ENCODE data around the gene TYSND1.

Gene TYSND1

DNA sequence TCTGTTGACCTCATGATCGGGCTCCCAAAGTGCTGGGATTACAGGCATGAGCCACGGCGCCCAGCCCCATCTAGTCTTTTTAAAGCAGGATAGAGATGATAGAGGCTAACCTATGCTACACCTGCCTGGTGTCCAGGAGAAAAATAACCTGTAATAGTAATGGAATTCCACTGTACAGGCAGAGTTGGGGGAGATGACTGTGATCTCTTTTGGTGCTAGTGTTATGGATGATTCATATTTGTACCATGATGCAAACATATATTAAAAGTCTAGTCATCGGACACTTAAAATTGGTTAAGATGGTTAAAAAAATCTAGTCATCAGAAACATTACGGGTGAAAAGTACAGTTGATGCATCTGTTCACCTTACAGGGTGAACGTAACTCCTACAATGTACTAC lies 29.9 kb upstream of the TYSND1 start:
- TF ChIP-seq FOXP2 (optimal IDR thresholded peaks at IDR 0.05; ENCODE audit: borderline replicate concordance, extremely low read depth, extremely low read length, insufficient read depth) (no peak), POLR2AphosphoS5 (IDR thresholded peaks at IDR 0.05; ENCODE audit: low read depth, low read length) (no peak), SIN3A (IDR thresholded peaks at IDR 0.05; ENCODE audit: borderline replicate concordance, insufficient read depth, low read length) (no peak), TAF1 (IDR thresholded peaks at IDR 0.05; ENCODE audit: borderline replicate concordance, insufficient read depth, low read length) (no peak)
- TF ChIP-seq, protein P1, sequence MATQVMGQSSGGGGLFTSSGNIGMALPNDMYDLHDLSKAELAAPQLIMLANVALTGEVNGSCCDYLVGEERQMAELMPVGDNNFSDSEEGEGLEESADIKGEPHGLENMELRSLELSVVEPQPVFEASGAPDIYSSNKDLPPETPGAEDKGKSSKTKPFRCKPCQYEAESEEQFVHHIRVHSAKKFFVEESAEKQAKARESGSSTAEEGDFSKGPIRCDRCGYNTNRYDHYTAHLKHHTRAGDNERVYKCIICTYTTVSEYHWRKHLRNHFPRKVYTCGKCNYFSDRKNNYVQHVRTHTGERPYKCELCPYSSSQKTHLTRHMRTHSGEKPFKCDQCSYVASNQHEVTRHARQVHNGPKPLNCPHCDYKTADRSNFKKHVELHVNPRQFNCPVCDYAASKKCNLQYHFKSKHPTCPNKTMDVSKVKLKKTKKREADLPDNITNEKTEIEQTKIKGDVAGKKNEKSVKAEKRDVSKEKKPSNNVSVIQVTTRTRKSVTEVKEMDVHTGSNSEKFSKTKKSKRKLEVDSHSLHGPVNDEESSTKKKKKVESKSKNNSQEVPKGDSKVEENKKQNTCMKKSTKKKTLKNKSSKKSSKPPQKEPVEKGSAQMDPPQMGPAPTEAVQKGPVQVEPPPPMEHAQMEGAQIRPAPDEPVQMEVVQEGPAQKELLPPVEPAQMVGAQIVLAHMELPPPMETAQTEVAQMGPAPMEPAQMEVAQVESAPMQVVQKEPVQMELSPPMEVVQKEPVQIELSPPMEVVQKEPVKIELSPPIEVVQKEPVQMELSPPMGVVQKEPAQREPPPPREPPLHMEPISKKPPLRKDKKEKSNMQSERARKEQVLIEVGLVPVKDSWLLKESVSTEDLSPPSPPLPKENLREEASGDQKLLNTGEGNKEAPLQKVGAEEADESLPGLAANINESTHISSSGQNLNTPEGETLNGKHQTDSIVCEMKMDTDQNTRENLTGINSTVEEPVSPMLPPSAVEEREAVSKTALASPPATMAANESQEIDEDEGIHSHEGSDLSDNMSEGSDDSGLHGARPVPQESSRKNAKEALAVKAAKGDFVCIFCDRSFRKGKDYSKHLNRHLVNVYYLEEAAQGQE (IDR thresholded peaks at IDR 0.05; ENCODE audit: insufficient read depth in 1 of 2, low read depth in 2 of 2, low read length in 2 of 2) = no peak

DNA sequence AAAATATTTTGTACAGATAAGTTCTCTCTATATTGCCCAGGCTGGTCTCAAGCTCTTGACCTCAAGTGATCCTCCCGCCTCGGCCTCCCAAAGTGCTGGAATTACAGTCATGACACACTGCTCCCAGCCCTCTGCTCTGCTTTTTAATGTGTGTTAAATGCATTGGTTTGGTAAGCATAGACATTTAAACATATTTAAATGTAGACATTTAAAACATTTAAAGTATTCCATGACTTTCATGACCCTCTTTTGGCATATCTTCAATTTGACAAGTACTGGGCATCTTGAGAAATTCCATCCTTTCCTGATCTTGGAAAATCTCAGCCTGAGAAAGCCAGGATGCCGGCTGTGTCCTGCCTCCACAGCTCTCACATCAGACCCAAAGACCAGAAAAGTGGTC lies 29.0 kb upstream of the TYSND1 start:
- TF ChIP-seq POLR2AphosphoS5 (IDR thresholded peaks at IDR 0.05; ENCODE audit: low read depth, low read length) (no peak), SIN3A (IDR thresholded peaks at IDR 0.05; ENCODE audit: borderline replicate concordance, insufficient read depth, low read length) (no peak)

DNA sequence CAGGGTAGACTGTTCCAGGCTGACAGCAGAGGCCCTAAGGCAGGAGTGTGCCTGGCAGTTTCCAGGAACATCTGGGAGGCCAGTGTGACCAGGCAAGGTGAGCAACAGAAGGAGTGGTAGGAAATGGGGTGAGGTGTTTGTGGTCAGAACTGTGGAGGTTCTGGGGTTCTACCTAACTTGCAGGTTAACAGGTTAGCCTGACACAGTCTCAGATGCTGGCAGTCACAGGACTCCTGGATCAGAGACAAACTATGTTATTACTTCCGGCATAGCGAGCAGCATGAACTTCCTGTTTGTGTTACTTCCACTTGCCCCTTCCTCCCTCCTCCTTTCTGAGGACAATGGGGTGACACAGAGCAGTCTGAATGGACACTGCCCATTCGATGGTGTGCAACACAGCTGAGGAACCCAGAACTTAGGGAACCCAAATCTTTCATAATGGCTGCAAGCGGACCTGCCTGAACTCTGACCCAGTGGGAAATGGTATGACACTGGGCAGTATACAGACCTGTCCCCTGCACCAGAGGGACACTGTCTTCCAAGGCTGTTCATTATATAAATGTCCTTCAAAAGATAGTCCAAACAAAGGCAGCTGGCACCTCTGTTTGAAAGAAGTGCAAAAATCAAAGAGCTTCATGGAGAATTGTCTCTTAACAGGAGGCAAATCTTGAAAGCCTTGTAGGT lies 27.7 kb upstream of the TYSND1 start:
- TF ChIP-seq SIN3A (IDR thresholded peaks at IDR 0.05; ENCODE audit: borderline replicate concordance, insufficient read depth, low read length) (no peak), TAF1 (IDR thresholded peaks at IDR 0.05; ENCODE audit: borderline replicate concordance, insufficient read depth, low read length) (no peak), POLR2AphosphoS5 (IDR thresholded peaks at IDR 0.05; ENCODE audit: low read depth, low read length) (no peak), FOXP2 (optimal IDR thresholded peaks at IDR 0.05; ENCODE audit: borderline replicate concordance, extremely low read depth, extremely low read length, insufficient read depth) (no peak)
- TF ChIP-seq, protein P1 (IDR thresholded peaks at IDR 0.05; ENCODE audit: insufficient read depth in 1 of 2, low read depth in 2 of 2, low read length in 2 of 2) = no peak

DNA sequence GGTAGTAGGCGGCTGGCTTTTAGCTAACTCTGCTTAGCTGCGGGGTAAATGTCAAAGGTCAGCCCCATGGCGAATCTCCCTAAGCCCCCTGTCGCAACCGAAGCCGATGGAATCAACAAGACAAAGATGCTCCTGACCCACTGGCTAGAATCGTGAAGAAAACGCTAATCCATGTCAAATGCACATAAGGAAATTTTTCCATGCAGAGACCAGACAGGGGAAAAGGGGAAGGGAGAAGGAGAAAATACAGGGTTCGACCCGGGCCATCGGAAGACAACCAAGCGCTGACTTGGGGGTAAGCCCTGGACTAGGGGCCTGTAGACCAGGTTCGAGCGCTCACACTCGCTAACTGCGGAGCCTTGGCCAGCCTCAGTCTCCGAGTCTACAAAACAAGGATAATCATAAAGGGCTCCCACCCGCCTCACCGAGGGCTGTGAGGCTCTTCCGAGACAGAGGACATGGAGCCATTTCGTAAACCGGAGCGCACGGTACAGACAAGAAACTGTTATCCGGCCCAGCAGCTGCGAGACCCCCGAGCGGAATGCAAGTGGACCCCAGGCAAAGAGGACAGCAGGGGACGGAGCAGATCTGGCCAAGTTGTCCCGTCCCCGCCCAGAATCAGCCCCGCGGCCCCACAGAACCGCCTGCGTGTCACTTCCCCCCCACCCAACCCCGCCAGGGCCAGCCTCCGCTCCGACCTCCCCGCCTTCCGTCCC lies 23.3 kb upstream of the TYSND1 start:
- TF ChIP-seq, protein P1 (IDR thresholded peaks at IDR 0.05; ENCODE audit: insufficient read depth in 1 of 2, low read depth in 2 of 2, low read length in 2 of 2) = no peak
- TF ChIP-seq TAF1 (IDR thresholded peaks at IDR 0.05; ENCODE audit: borderline replicate concordance, insufficient read depth, low read length) = no peak
- TF ChIP-seq POLR2AphosphoS5 (IDR thresholded peaks at IDR 0.05; ENCODE audit: low read depth, low read length) = no peak
- no peak for TF ChIP-seq FOXP2 (optimal IDR thresholded peaks at IDR 0.05; ENCODE audit: borderline replicate concordance, extremely low read depth, extremely low read length, insufficient read depth)
- TF ChIP-seq SIN3A (IDR thresholded peaks at IDR 0.05; ENCODE audit: borderline replicate concordance, insufficient read depth, low read length) = no peak

DNA sequence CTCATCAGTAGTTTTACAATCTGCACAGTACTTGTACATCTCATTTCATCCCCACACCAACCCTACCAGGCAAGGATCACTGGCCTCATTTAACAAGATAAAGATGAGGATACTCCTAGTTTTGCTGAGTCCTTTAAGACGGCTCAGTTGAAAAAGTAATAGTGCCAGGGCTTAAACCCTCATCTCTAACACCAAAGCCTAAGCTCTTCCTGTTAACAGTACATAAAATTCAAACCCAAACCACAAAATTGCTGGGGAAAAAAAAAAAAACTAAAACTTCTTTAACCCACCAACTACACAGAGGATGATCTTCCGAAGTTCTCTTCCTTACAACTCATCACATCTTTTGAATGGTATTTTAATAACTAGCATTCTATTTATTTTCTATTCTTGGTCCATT lies 22.5 kb upstream of the TYSND1 start:
- TF ChIP-seq SIN3A (IDR thresholded peaks at IDR 0.05; ENCODE audit: borderline replicate concordance, insufficient read depth, low read length) (no peak), POLR2AphosphoS5 (IDR thresholded peaks at IDR 0.05; ENCODE audit: low read depth, low read length) (no peak), FOXP2 (optimal IDR thresholded peaks at IDR 0.05; ENCODE audit: borderline replicate concordance, extremely low read depth, extremely low read length, insufficient read depth) (no peak), TAF1 (IDR thresholded peaks at IDR 0.05; ENCODE audit: borderline replicate concordance, insufficient read depth, low read length) (no peak)
- TF ChIP-seq, protein P1 (IDR thresholded peaks at IDR 0.05; ENCODE audit: insufficient read depth in 1 of 2, low read depth in 2 of 2, low read length in 2 of 2) = no peak
